Frontal cortex (tissue), 4 donors: ENCODE measurements around the gene RBMS3. TPM values are rescaled to one million over a fixed set of nuclear protein-coding genes. Genes with fewer than 3 reads are reported as not detected.
"Not testable (repeated sequence)": the region's sequence is repeated elsewhere in the genome, so short reads cannot be mapped to it uniquely, and the experiment has no call there.

Source experiments
- DNase-seq, 2 donors: peaks; one replicate each; pipeline ENCODE4 v3.0.0; 2012; ENCODE audit warnings: low spot score in 2 of 2
- FAIRE-seq: peaks from 2 replicates; lab custom pipeline; 2012; peaks lifted over from hg19 to GRCh38; lab: Jason Lieb, UNC
- total RNA-seq: library from RNA; depleted of rRNA; stranded (reverse); fragments of >200 nt; gene quantifications from one replicate; pipeline ENCODE4 v1.2.3, GENCODE V29; 2014
- donor health status: control.
- donor health status: control.
- donor health status: control.

RBMS3 gene
- total RNA-seq, 1 donor from 2014 or later: 11.4 TPM

- DNase-seq (no peak), FAIRE-seq (no peak)
Observed at GRCh38 chr3:29334706-29335105, 53.8 kb downstream of the RBMS3 start.

- DNase-seq: peak in 1 of 2 donors; percentile 1
Observed at GRCh38 chr3:29335438-29335837, 54.6 kb downstream of the RBMS3 start.

GRCh38 chr3:29335943-29336342 lies 55.1 kb downstream of the RBMS3 start:
- FAIRE-seq (no peak), DNase-seq (no peak)

More at GRCh38 chr3:29335438-29335837, 54.6 kb downstream of the RBMS3 start:
- FAIRE-seq: no peak

DNA sequence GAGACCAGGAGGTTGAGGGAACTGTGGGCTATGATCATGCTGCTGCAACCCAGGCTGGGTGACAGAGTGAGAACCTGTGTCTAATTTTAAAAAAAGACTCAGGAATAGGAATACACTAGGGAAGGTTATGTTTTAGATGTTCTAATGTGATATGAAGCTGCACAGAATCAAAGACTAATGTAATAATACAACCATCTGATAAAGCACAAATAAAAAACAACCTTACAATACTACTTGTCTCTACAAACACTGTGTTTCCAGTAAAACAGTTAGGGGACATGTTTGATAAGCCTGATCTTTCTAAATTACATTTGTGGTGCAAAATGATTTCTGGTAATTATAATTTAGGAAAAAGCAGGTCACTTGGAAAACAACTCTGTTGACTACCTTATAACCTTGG lies 56.7 kb downstream of the RBMS3 start:
- DNase-seq (no peak), FAIRE-seq (no peak)

- DNase-seq (no peak), FAIRE-seq (no peak)
Observed at GRCh38 chr3:29338377-29338776, 57.5 kb downstream of the RBMS3 start.

GRCh38 chr3:29339016-29339833 lies 58.4 kb downstream of the RBMS3 start:
- DNase-seq: no peak
- no peak for FAIRE-seq

GRCh38 chr3:29344154-29344553 lies 63.3 kb downstream of the RBMS3 start:
- FAIRE-seq: no peak

DNA sequence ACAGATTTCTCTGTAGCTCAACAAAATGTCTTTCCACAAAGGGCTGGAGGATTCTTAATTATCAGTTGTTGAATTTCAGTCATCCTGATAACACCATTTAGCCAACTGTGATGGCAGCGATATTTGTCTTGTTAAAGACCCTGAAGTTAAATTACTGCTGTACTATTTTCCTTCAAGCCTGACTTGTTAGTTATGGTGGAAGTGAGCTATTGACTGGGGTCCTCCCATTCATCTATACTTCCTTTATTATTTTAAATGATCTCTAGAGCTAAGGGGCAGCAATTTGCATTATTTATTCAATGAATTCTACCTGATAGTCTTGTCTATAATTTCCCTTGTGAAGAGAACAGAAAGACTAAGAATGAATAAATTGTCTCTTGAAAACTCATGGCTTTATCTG lies 64.1 kb downstream of the RBMS3 start:
- DNase-seq (no peak), FAIRE-seq (no peak)

More at GRCh38 chr3:29344154-29344553, 63.3 kb downstream of the RBMS3 start:
- no peak for DNase-seq

DNA sequence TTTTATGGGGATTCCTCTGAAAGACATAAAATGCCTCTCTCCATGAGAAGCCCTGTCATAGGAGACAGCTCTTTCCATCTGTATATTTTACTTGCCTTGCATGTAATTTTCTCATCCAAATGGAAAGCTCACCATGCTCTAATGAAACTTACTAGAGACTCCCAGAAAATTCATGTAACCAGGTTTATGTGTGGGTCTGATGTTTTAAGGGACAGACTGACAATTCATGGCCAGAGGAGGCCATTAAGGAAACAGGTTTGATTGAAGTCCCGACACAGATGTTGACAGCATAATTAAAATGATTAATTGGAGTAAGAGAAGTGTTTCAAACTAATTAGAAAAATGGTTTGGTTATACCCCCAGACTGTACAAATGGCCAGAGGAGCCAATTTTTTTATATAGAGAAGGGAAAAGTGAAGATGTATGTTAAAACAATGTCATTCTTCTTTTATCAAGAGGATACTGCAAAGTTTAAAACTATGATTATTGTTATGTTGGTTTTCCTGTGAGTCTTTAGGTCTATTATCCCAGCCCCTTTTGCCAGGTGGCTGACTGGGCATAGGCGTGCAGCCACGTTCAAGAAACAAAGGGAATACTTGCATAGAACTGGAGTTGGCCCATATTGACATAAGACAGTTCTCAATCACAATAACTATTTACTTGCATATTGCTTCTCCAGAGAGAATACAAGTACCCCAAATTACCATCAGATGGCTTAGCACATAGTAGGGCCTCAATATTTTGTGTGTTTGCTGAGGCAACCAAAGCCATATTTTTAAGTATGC lies 64.8 kb downstream of the RBMS3 start:
- DNase-seq (no peak), FAIRE-seq (no peak)

GRCh38 chr3:29346828-29347227 lies 66.0 kb downstream of the RBMS3 start:
- FAIRE-seq (no peak), DNase-seq (no peak)

GRCh38 chr3:29347412-29347811 lies 66.5 kb downstream of the RBMS3 start:
- FAIRE-seq: no peak

GRCh38 chr3:29348316-29348715 lies 67.4 kb downstream of the RBMS3 start:
- FAIRE-seq: no peak
- no peak for DNase-seq

More at GRCh38 chr3:29347412-29347811, 66.5 kb downstream of the RBMS3 start:
- DNase-seq: no peak

- FAIRE-seq (no peak), DNase-seq (no peak)
Observed at GRCh38 chr3:29349049-29349448, 68.2 kb downstream of the RBMS3 start.

GRCh38 chr3:29353807-29354206 lies 72.9 kb downstream of the RBMS3 start:
- DNase-seq (no peak), FAIRE-seq (no peak)

DNA sequence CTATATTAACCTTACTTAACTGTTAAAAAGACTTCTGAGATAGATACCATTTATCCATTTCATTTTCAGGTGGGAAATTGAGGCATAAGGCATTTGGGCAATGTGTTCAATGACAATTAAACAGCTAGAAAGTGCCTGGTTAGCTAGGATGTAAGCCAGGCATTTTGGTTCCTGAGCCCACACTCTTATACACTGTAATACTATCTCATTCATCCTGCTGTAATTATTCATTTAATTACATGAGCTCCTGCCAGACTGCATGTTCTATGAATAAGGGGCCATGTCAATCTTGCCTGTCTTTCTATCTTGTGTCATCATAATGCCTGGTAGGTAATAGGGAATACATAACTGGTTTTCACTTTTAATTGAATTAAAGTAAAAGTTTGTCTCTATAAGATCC lies 74.0 kb downstream of the RBMS3 start:
- no peak for FAIRE-seq
- DNase-seq: no peak

- DNase-seq (no peak), FAIRE-seq (no peak)
Observed at GRCh38 chr3:29356062-29356461, 75.2 kb downstream of the RBMS3 start.

DNA sequence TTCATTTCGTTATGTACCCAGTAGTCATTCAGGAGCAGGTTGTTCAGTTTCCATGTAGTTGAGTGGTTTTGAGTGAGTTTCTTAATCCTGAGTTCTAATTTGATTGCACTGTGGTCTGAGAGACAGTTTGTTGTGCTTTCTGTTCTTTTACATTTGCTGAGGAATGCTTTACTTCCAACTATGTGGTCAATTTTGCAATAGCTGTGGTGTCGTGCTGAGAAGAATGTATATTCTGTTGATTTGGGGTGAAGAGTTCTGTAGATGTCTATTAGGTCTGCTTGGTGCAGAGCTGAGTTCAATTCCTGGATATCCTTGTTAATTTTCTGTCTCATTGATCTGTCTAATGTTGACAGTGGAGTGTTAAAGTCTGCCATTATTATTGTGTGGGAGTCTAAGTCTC lies 79.4 kb downstream of the RBMS3 start:
- not testable (repeated sequence) for FAIRE-seq, DNase-seq

DNA sequence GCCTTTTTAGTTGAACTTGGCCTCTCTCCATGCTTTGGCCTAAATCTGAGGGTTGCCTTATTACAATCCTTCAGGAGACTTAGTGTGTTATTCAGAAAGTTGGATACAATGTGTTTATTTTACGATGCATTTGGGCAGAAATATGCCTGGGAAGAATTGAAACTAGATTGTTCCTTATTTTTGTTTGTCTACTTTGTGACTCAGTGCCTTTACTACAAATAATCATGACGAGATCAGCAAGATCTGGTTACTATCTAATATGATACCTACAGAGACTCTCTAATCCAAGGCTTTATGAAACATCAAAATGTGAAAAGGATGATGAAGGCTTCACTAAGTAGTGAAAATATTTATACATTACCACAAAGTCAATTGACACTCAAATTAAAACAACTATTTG lies 82.2 kb downstream of the RBMS3 start:
- FAIRE-seq (no peak), DNase-seq (no peak)

GRCh38 chr3:29370021-29370420 lies 89.2 kb downstream of the RBMS3 start:
- FAIRE-seq: no peak
- no peak for DNase-seq

GRCh38 chr3:29370476-29371420 lies 89.9 kb downstream of the RBMS3 start:
- DNase-seq (no peak), FAIRE-seq (no peak)
